Breast epithelium (tissue), 4 donors: Measurements from ENCODE around the gene OTULIN. TPM values are rescaled to one million over a fixed set of nuclear protein-coding genes. Genes with fewer than 3 reads are reported as not detected.

Experiments used
- DNase-seq, 2 donors: peaks; one replicate each; pipeline ENCODE4 v3.0.0-alpha.2; 2019; ENCODE audit warnings: low spot score in 2 of 2
- H3K27ac ChIP-seq, 2 donors: fragments of 200-600 bp; sonication (generic) in 1 of 2; one replicate each; pipeline ENCODE4 v1.5.1; 2016 to 2019; ENCODE audit warnings: mild to moderate bottlenecking in 1 of 2
- H3K27me3 ChIP-seq, 2 donors: fragments of 200-600 bp; sonication (generic) in 1 of 2; one replicate each; pipeline versions ENCODE4 v1.5.1 to v1.6.0; 2017 to 2019; ENCODE audit warnings: control low read depth in 1 of 2, mild to moderate bottlenecking in 1 of 2
- H3K36me3 ChIP-seq: fragments of 200-600 bp; one replicate; pipeline ENCODE4 v1.5.1; 2019
- H3K4me1 ChIP-seq, 2 donors: fragments of 200-600 bp; sonication (generic); one replicate each; pipeline ENCODE4 v1.5.1; 2016 to 2019; ENCODE audit warnings: control low read depth in 1 of 2
- H3K4me3 ChIP-seq, 3 donors: fragments of 200-600 bp; sonication (generic); 1 replicate in 2 of 3; 2 replicates in 1 of 3; pipeline ENCODE4 v1.5.1; 2016 to 2019; ENCODE audit warnings: mild to moderate bottlenecking in 3 of 3, moderate library complexity in 2 of 3
- H3K9me3 ChIP-seq, 2 donors: fragments of 200-600 bp; sonication (generic) in 1 of 2; one replicate each; pipeline ENCODE4 v1.5.1; 2016 to 2019; ENCODE audit warnings: control low read depth in 1 of 2
- CTCF ChIP-seq, 3 donors: fragments of 450-650 bp; IDR thresholded peaks; one replicate each; pipeline ENCODE4 v1.5.1; 2016 to 2017; ENCODE audit warnings: antibody characterized with exemption in 3 of 3, mild to moderate bottlenecking in 3 of 3, moderate library complexity in 3 of 3
- POLR2A ChIP-seq: fragments of 450-650 bp; IDR thresholded peaks from one replicate; pipeline ENCODE4 v1.6.1; 2016; ENCODE audit warnings: antibody characterized with exemption, mild to moderate bottlenecking, moderate library complexity
- POLR2AphosphoS5 ChIP-seq, 3 donors: sonication (generic); formaldehyde crosslinking; IDR thresholded peaks; one replicate each; pipeline ENCODE4 v1.6.1; 2017; ENCODE audit warnings: antibody characterized with exemption in 3 of 3
- intact Hi-C: fragments of 100-400 bp; cut with DNase I; formaldehyde crosslinking; loops from one replicate; pipeline ENCODE4 v1.15.1; 2023; ENCODE audit warnings: low total_unique reads
- total RNA-seq, 3 donors: library from RNA; depleted of rRNA; stranded (reverse); fragments of >200 nt; gene quantifications; one replicate each; pipeline ENCODE4 v1.1.0, GENCODE V29; 2016

Gene OTULIN
- total RNA-seq, 3 donors from 2014 or later = 31.0 to 63.7 (median 47.2) TPM

GRCh38 chr5:14667770-14668169, 3.3 kb downstream of the OTULIN start:
- DNase-seq = no peak
- Histone ChIP-seq H3K4me1 (peaks cover 0 to 11% of the 10 kb centered on the region in 2 donors), H3K36me3 (no peaks in the 10 kb centered on the region), H3K9me3 (no peaks in the 10 kb centered on the region), H3K27ac (no peak overlapping the region), H3K4me3 (no peak overlapping the region), H3K27me3 (no peaks in the 10 kb centered on the region)
- intact Hi-C loops = no loop called here
- TF ChIP-seq POLR2AphosphoS5 (IDR thresholded peaks at IDR 0.05) (no peak), CTCF (IDR thresholded peaks at IDR 0.05) (no peak), POLR2A (no peak)

- no peaks in the 10 kb centered on the region for H3K9me3 ChIP-seq
- DNase-seq = no peak
- peaks cover 0 to 11% of the 10 kb centered on the region in 2 donors for H3K4me1 ChIP-seq
- H3K27me3 ChIP-seq = no peaks in the 10 kb centered on the region
- H3K36me3 ChIP-seq = no peaks in the 10 kb centered on the region
- intact Hi-C loops = no loop called here
- no peak overlapping the region for H3K4me3 ChIP-seq
- no peak for TF ChIP-seq POLR2A
- no peak for TF ChIP-seq CTCF (IDR thresholded peaks at IDR 0.05)
- TF ChIP-seq POLR2AphosphoS5 (IDR thresholded peaks at IDR 0.05) = no peak
- H3K27ac ChIP-seq = no peak overlapping the region
Measured at GRCh38 chr5:14668181-14668591, 3.7 kb downstream of the OTULIN start.

DNA sequence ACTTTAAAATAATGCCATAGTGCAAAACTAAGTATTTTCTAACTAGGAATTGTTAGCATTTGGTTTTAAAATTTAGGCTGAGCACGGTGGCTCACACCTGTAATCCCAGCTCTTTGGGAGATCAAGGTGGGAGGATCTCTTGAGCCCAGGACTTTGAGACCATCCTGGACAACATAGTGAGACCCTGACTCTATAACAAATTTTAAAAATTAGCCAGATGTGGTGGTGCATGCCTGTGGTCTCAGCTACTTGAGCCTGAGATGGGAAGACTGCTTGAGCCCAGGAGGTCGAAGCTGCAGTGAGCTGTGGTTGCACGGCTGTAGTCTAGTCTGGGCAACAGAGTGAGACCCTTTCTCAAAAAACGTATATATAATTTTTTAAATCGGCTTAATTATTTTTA, 4.9 kb downstream of the OTULIN start:
- TF ChIP-seq POLR2A = no peak
- TF ChIP-seq POLR2AphosphoS5 (IDR thresholded peaks at IDR 0.05) = no peak
- TF ChIP-seq CTCF (IDR thresholded peaks at IDR 0.05) = no peak
- Histone ChIP-seq H3K9me3 (no peaks in the 10 kb centered on the region), H3K36me3 (no peaks in the 10 kb centered on the region), H3K4me3 (no peak overlapping the region), H3K27me3 (no peaks in the 10 kb centered on the region), H3K27ac (no peak overlapping the region), H3K4me1 (peaks cover 0 to 11% of the 10 kb centered on the region in 2 donors)
- intact Hi-C loops = no loop called here
- no peak for DNase-seq

- no peak overlapping the region for H3K4me3 ChIP-seq
- no peak overlapping the region for H3K27ac ChIP-seq
- intact Hi-C loops = no loop called here
- peaks cover 0 to 11% of the 10 kb centered on the region in 2 donors for H3K4me1 ChIP-seq
- no peaks in the 10 kb centered on the region for H3K36me3 ChIP-seq
- no peak for TF ChIP-seq CTCF (IDR thresholded peaks at IDR 0.05)
- TF ChIP-seq POLR2A = no peak
- no peak for TF ChIP-seq POLR2AphosphoS5 (IDR thresholded peaks at IDR 0.05)
- no peaks in the 10 kb centered on the region for H3K27me3 ChIP-seq
- H3K9me3 ChIP-seq = no peaks in the 10 kb centered on the region
- no peak for DNase-seq
Measured at GRCh38 chr5:14669975-14670374, 5.5 kb downstream of the OTULIN start.

DNA sequence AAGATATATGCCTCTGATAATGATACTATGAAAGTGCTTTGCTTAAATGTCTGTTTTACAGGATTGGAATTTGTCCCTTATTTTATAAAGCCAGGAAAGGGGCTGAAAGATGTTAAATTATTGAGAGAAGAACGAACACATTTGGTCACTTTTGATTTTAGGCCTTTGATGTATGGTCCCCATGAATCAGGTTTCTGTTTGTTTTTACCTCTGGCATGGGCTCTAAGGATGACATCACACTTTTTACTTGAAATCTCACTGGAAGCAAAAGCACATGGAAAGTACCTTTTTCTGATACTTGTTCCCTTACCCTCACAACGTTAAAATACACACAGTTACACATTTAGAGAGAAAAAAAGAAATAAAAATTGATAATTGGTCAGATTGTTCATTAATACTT, 6.9 kb downstream of the OTULIN start:
- Histone ChIP-seq H3K4me1 (no peaks in the 10 kb centered on the region), H3K9me3 (no peaks in the 10 kb centered on the region), H3K4me3 (no peak overlapping the region), H3K36me3 (no peaks in the 10 kb centered on the region), H3K27ac (peak overlapping the region in 1 of 2 donors; percentile 1), H3K27me3 (no peaks in the 10 kb centered on the region)
- intact Hi-C loops = no loop called here
- DNase-seq = no peak
- TF ChIP-seq POLR2A (no peak), POLR2AphosphoS5 (IDR thresholded peaks at IDR 0.05) (no peak), CTCF (IDR thresholded peaks at IDR 0.05) (no peak)
